H1 (cell line): ENCODE results near the gene WDR35. TPM values are rescaled to one million over a fixed set of nuclear protein-coding genes. Genes with fewer than 3 reads are reported as not detected.

Experiments used
- CTCF ChIA-PET: fragments of 300-600 bp; sonication (Branson Sonifier 250); formaldehyde crosslinking; loops from one replicate; lab custom pipeline; 2021; ENCODE audit not compliant: partially characterized antibody; lab: Charles Lee
- POLR2A ChIA-PET: fragments of 300-600 bp; sonication (Branson Sonifier 250); formaldehyde crosslinking; loops from one replicate; lab custom pipeline; 2021; ENCODE audit warnings: inconsistent platforms; ENCODE audit not compliant: partially characterized antibody; lab: Charles Lee
- DNase-seq, 2 experiments: peaks; one replicate each; pipeline versions ENCODE4 v3.0.0 to v3.0.0-alpha.2; 2010 to 2022; ENCODE audit warnings: low spot score in 2 of 2, low read depth in 1 of 2, mixed read lengths in 1 of 2
- FAIRE-seq: peaks from 2 replicates; lab custom pipeline; 2011; peaks lifted over from hg19 to GRCh38; lab: Jason Lieb, UNC
- H2AFZ ChIP-seq: 2 replicates; pipeline ENCODE4 v1.8.1; 2012; ENCODE audit warnings: low read length, inconsistent platforms
- H2AK5ac ChIP-seq: 2 replicates; pipeline ENCODE4 v1.6.1; 2013; ENCODE audit warnings: low read depth, low read length
- H2BK120ac ChIP-seq: replicated peaks from 2 replicates; pipeline ENCODE3; 2013; ENCODE audit warnings: low read depth, low read length, inconsistent platforms
- H2BK12ac ChIP-seq: 2 replicates; pipeline ENCODE4 v1.6.1; 2013; ENCODE audit warnings: low read depth, low read length
- H2BK15ac ChIP-seq: 2 replicates; pipeline ENCODE4 v1.6.1; 2013; ENCODE audit warnings: low read length
- H2BK20ac ChIP-seq: 2 replicates; pipeline ENCODE4 v1.6.1; 2013; ENCODE audit warnings: low read length
- H2BK5ac ChIP-seq: 2 replicates; pipeline ENCODE4 v1.6.1; 2013; ENCODE audit warnings: low read depth, low read length
- H3K14ac ChIP-seq: 2 replicates; pipeline ENCODE4 v1.6.1; 2013; ENCODE audit warnings: inconsistent platforms; ENCODE audit not compliant: insufficient read length
- H3K18ac ChIP-seq: 2 replicates; pipeline ENCODE4 v1.6.1; 2013; ENCODE audit warnings: low read length; ENCODE audit errors: extremely low read depth
- H3K23ac ChIP-seq: 2 replicates; pipeline ENCODE4 v1.6.1; 2013; ENCODE audit warnings: inconsistent platforms; ENCODE audit not compliant: insufficient read length
- H3K23me2 ChIP-seq: 2 replicates; pipeline ENCODE4 v1.6.1; 2013; ENCODE audit warnings: low read depth, low read length
- H3K27ac ChIP-seq: 2 replicates; pipeline ENCODE4 v1.6.1; 2011; ENCODE audit warnings: low read depth, low read length, inconsistent platforms
- H3K27me3 ChIP-seq, 4 experiments: replicated peaks in 1 of 4; 1 replicate in 1 of 4; 2 replicates in 3 of 4; pipeline versions ENCODE4 v1.6.1 to v1.8.1; 2011 to 2013; ENCODE audit warnings: low read length in 3 of 4, mild to moderate bottlenecking in 3 of 4, inconsistent platforms in 2 of 4, mixed read lengths in 2 of 4, moderate library complexity in 1 of 4; ENCODE audit not compliant: control insufficient read depth in 3 of 4, insufficient read depth in 3 of 4; ENCODE audit errors: extremely low read depth in 1 of 4
- H3K36me3 ChIP-seq, 4 experiments: 2 replicates each; pipeline versions ENCODE4 v1.6.1 to v1.8.1; 2011 to 2013; ENCODE audit warnings: mild to moderate bottlenecking in 4 of 4, low read length in 3 of 4, moderate library complexity in 2 of 4, control low read depth in 1 of 4, inconsistent platforms in 1 of 4; ENCODE audit not compliant: insufficient read depth in 4 of 4, control insufficient read depth in 2 of 4
- H3K4ac ChIP-seq: replicated peaks from 2 replicates; pipeline ENCODE3; 2013; ENCODE audit warnings: low read length, low read depth, mixed read lengths, inconsistent platforms; ENCODE audit not compliant: insufficient read length
- H3K4me1 ChIP-seq, 4 experiments: replicated peaks in 1 of 4; 1 replicate in 1 of 4; 2 replicates in 3 of 4; pipeline versions ENCODE4 v1.6.1 to v1.8.1; 2011 to 2013; ENCODE audit warnings: low read length in 3 of 4, inconsistent platforms in 2 of 4, mixed read lengths in 1 of 4; ENCODE audit not compliant: insufficient read depth in 4 of 4, control insufficient read depth in 3 of 4
- H3K4me2 ChIP-seq, 2 experiments: 2 replicates each; pipeline versions ENCODE4 v1.6.1 to v1.8.1; 2011 to 2013; ENCODE audit warnings: low read depth in 2 of 2, low read length in 2 of 2, control low read depth in 1 of 2, inconsistent platforms in 1 of 2, mild to moderate bottlenecking in 1 of 2; ENCODE audit not compliant: insufficient read depth in 1 of 2
- H3K4me3 ChIP-seq, 4 experiments: fragments of 200-600, 300-600 bp in 1 of 4; sonication (generic), shearing (Covaris generic), sonication (Bioruptor Twin) in 1 of 4; 2 replicates each; pipeline versions ENCODE4 v1.5.1 to v1.8.1; 2011 to 2016; ENCODE audit warnings: low read length in 4 of 4, low read depth in 3 of 4, control low read depth in 2 of 4, inconsistent platforms in 2 of 4, mild to moderate bottlenecking in 2 of 4, mixed read lengths in 1 of 4, moderate library complexity in 1 of 4; ENCODE audit not compliant: insufficient read depth in 2 of 4; ENCODE audit errors: extremely low read depth in 1 of 4
- H3K56ac ChIP-seq: replicated peaks from 2 replicates; pipeline ENCODE3; 2013; ENCODE audit warnings: low read depth, mild to moderate bottlenecking, mixed read lengths, low read length, inconsistent platforms; ENCODE audit not compliant: insufficient read length
- H3K79me1 ChIP-seq: 2 replicates; pipeline ENCODE4 v1.6.1; 2013; ENCODE audit warnings: low read depth, low read length, control low read depth
- H3K79me2 ChIP-seq, 2 experiments: 2 replicates each; pipeline versions ENCODE4 v1.6.1 to v1.8.1; 2012 to 2013; ENCODE audit warnings: low read length in 2 of 2, mild to moderate bottlenecking in 2 of 2, inconsistent platforms in 1 of 2; ENCODE audit not compliant: insufficient read depth in 2 of 2, control insufficient read depth in 1 of 2
- H3K9ac ChIP-seq, 4 experiments: replicated peaks in 1 of 4; 1 replicate in 1 of 4; 2 replicates in 3 of 4; pipeline versions ENCODE4 v1.6.1 to v1.8.1; 2011 to 2013; ENCODE audit warnings: low read depth in 3 of 4, low read length in 3 of 4, control low read depth in 2 of 4, mild to moderate bottlenecking in 2 of 4, moderate library complexity in 2 of 4, inconsistent platforms in 1 of 4; ENCODE audit errors: extremely low read depth in 1 of 4
- H3K9me3 ChIP-seq, 2 experiments: 2 replicates each; pipeline versions ENCODE4 v1.6.1 to v1.8.1; 2012 to 2013; ENCODE audit warnings: mild to moderate bottlenecking in 2 of 2, moderate library complexity in 2 of 2, control low read depth in 1 of 2, inconsistent platforms in 1 of 2, low read depth in 1 of 2, low read length in 1 of 2, mixed read lengths in 1 of 2; ENCODE audit not compliant: insufficient read depth in 2 of 2
- H4K20me1 ChIP-seq, 2 experiments: replicated peaks in 1 of 2; 2 replicates each; pipeline versions ENCODE3 to v1.8.1; 2011 to 2013; ENCODE audit warnings: inconsistent platforms in 2 of 2, low read length in 2 of 2, mild to moderate bottlenecking in 1 of 2; ENCODE audit not compliant: insufficient read depth in 2 of 2, control insufficient read depth in 1 of 2
- H4K5ac ChIP-seq: 2 replicates; pipeline ENCODE4 v1.6.1; 2013; ENCODE audit warnings: low read length, low read depth, mixed read lengths, inconsistent platforms; ENCODE audit not compliant: insufficient read length
- H4K8ac ChIP-seq: 2 replicates; pipeline ENCODE4 v1.8.0; 2013; ENCODE audit warnings: mild to moderate bottlenecking, moderate library complexity, low read length, inconsistent platforms; ENCODE audit not compliant: insufficient read depth; ENCODE audit errors: extremely low read depth
- H4K91ac ChIP-seq: replicated peaks from 2 replicates; pipeline ENCODE3; 2013; ENCODE audit warnings: low read length, mixed read lengths, inconsistent platforms; ENCODE audit not compliant: insufficient read length
- CBX8 ChIP-seq: fragments of 300-800, 300-1000 bp; sonication (generic); IDR thresholded peaks from 2 replicates; pipeline ENCODE4 v1.7.1; 2016; ENCODE audit warnings: low read depth, low read length, borderline replicate concordance
- E2F6 ChIP-seq: IDR thresholded peaks from 2 replicates; pipeline ENCODE4 v1.6.1; 2012; ENCODE audit warnings: inconsistent platforms
- RFX5 ChIP-seq: IDR thresholded peaks from 2 replicates; pipeline ENCODE4 v1.6.1; 2011; ENCODE audit warnings: low read depth, low read length, improper control_type of control experiment, borderline replicate concordance
- RXRA ChIP-seq: IDR thresholded peaks from 2 replicates; pipeline ENCODE4 v1.6.1; 2011; ENCODE audit warnings: low read depth, mild to moderate bottlenecking, low read length, moderate library complexity; ENCODE audit not compliant: insufficient read depth
- SIN3A ChIP-seq, 2 experiments: IDR thresholded peaks in 1 of 2; conservative IDR thresholded peaks in 1 of 2; 2 replicates each; pipeline ENCODE4 v1.6.1; 2011 to 2012; ENCODE audit warnings: low read length in 2 of 2, improper control_type of control experiment in 1 of 2, low read depth in 1 of 2, mild to moderate bottlenecking in 1 of 2
- SP4 ChIP-seq: IDR thresholded peaks from 2 replicates; pipeline ENCODE4 v1.6.1; 2012; ENCODE audit warnings: low read length, inconsistent platforms
- SUZ12 ChIP-seq: fragments of 200-600 bp; sonication (generic); IDR thresholded peaks from 2 replicates; pipeline ENCODE4 v1.6.1; 2012; ENCODE audit warnings: mild to moderate bottlenecking, inconsistent platforms, low read length, moderate library complexity, mixed read lengths
- TBP ChIP-seq: IDR thresholded peaks from 2 replicates; pipeline ENCODE4 v1.6.1; 2011; ENCODE audit warnings: low read depth, low read length, improper control_type of control experiment
- WGBS, 2 experiments: shearing (Covaris generic) in 1 of 2; methylation state at CpG; one replicate each; pipeline versions ENCODE4 v1.1.6 to v1.1.7; 2013 to 2015; ENCODE audit warnings: low lambda C conversion rate in 2 of 2, mixed read lengths in 2 of 2, inconsistent platforms in 1 of 2, low coverage in 1 of 2, missing lambda C conversion rate in 1 of 2; ENCODE audit not compliant: insufficient replicate concordance in 2 of 2, insufficient coverage in 1 of 2, insufficient read length in 1 of 2; ENCODE audit errors: extremely low coverage in 1 of 2, missing lambda C conversion rate in 1 of 2; 5-methylcytosine and 5-hydroxymethylcytosine counted together
- polyA plus RNA-seq, 7 experiments: library from polyadenylated mRNA; depleted of rRNA in 3 of 7; stranded (reverse) in 5 of 7; unstranded in 2 of 7; fragments of >200 nt in 5 of 7; fragments of 200-250 nt in 2 of 7; gene quantifications; 1 replicate in 5 of 7; 2 replicates in 1 of 7; 4 replicates in 1 of 7; pipeline versions ENCODE4 v1.2.1 to v1.2.3, GENCODE V29; 2011 to 2013; ENCODE audit warnings: missing spikeins in 2 of 7, mixed read lengths in 2 of 7
- total RNA-seq: library from RNA; stranded (reverse); fragmentation: NEBNext Ultra II Directional; extraction: Animal tissue kit (Norgen Biotek cat#: 25700); gene quantifications from 2 replicates; pipeline ENCODE4 v1.2.1, GENCODE V29; 2021

The WDR35 gene
- total and polyA plus RNA-seq, 2 of the 8 experiments (the other 6 are each of a cell fraction or from before 2014, with no cell fraction given): 9.0 to 25.5 TPM

- Histone ChIP-seq H2AK5ac (no peak overlapping the region), H4K8ac (no peak overlapping the region), H2AFZ (no peak overlapping the region), H4K91ac (no peak overlapping the region), H4K20me1 (no peaks in the 10 kb centered on the region), H3K4me2 (no peak overlapping the region), H3K4me3 (no peak overlapping the region), H3K4ac (no peak overlapping the region), H3K27me3 (peaks cover 0 to 2% (median 0%) of the 10 kb centered on the region in 4 experiments; a peak in 2 of 7 replicates), H2BK5ac (no peak overlapping the region), H2BK20ac (no peak overlapping the region), H3K79me1 (no peaks in the 10 kb centered on the region), H3K18ac (no peak overlapping the region), H3K23ac (no peak overlapping the region), H3K14ac (no peak overlapping the region), H2BK12ac (no peak overlapping the region), H3K9ac (no peak overlapping the region), H2BK15ac (no peak overlapping the region), H2BK120ac (no peak overlapping the region), H3K9me3 (no peaks in the 10 kb centered on the region), H3K79me2 (no peaks in the 10 kb centered on the region), H3K4me1 (no peaks in the 10 kb centered on the region), H3K23me2 (no peaks in the 10 kb centered on the region), H3K36me3 (no peaks in the 10 kb centered on the region), H4K5ac (no peak overlapping the region), H3K27ac (no peak overlapping the region), H3K56ac (no peak overlapping the region)
- POLR2A ChIA-PET: no interaction called here
- DNase-seq (no peak), FAIRE-seq (no peak)
- WGBS, 2 experiments: 86% methylated on average over 17 of the region's 17 CpGs; no CpG with 5 or more reads in 1 of the 2 experiments
- CTCF ChIA-PET: interaction anchor here (0.6 to 1.0 kb wide), 2 partner anchors 9 to 10 kb away, joined by 3 read pairs; no protein-coding TSS in a partner anchor
- TF ChIP-seq SUZ12: no peak
- no peak for TF ChIP-seq SIN3A (conservative IDR thresholded peaks at IDR 0.05 in 1 of 2, IDR thresholded peaks at IDR 0.05 in 1 of 2; ENCODE audit: low read depth in 1 of 2, low read length in 2 of 2)
- no peak for TF ChIP-seq CBX8
- no peak for TF ChIP-seq RFX5
- no peak for TF ChIP-seq TBP
- no peak for TF ChIP-seq SP4
- TF ChIP-seq RXRA: no peak
- no peak for TF ChIP-seq E2F6
Measured at GRCh38 chr2:20005891-20006470, 16.1 kb upstream of the WDR35 start.
